ENCODE measurements around the gene OSM. TPM values are rescaled to one million over a fixed set of nuclear protein-coding genes. Genes with fewer than 3 reads are reported as not detected.

Gene OSM
- total RNA-seq, 4 donors from 2014 or later = 0.57 to 8.3 TPM; not detected in 2

DNA sequence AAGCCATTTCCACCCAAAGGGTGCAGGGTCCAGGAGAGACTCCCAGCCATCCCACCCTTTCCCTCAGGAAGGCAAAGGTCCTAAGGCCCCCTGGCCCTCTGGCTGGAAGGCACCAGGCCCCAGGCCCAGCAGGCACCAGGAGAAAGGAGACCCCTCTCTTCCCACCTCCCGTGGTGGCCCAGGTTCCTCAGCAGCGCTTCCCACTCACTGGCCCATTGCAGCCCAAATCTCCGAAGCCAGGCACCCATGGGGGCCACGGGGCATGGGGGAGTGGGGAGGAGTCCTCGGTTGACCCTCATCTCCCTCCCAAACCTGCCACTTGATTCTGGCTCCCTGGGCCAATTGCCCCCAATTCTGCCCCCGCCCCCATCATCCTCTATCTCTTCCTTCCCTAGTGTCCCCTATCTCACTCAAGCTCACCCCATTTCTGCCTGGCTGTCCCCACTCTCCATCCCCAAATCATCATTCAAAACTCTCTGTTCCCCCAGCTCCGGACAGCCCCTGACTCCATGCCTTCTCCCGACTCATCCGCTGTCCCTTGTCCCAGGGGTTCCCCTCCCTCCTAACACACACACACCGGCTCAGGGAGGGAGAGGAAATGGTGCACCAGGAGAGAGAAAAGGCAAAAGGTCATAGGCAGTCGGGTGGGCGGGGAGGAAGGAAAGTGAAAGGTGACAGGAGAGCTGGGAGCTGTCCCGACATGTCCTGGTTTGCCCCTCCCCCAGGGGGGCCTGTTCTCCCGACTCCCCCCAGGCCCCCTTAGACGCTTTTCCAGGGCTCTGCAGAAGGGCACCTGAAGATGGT is 21.3 kb downstream of the OSM start:
- H3K9me3 ChIP-seq = no peaks in the 10 kb centered on the region
- peaks cover 14 to 36% (median 33%) of the 10 kb centered on the region in 4 donors for H3K4me1 ChIP-seq
- H3K36me3 ChIP-seq = no peaks in the 10 kb centered on the region
- peak overlapping the region; percentile 52 to 63 (median 53) for H3K4me3 ChIP-seq
- intact Hi-C loops (cut with DNase I) = no loop called here
- DNase-seq (ENCODE audit: extremely low spot score) = no peak
- 66% methylated on average over 15 of the region's 15 CpGs for WGBS
- peak overlapping the region in 2 of 4 donors; percentile 23 to 41 for H3K27ac ChIP-seq (replicated peaks in 1 of 4)
- peaks cover 0 to 78% (median 10%) of the 10 kb centered on the region in 4 donors for H3K27me3 ChIP-seq
- no peak for TF ChIP-seq POLR2A (IDR thresholded peaks at IDR 0.05; ENCODE audit: low read depth)
- no peak for TF ChIP-seq EP300 (IDR thresholded peaks at IDR 0.05)
- TF ChIP-seq, protein P1, sequence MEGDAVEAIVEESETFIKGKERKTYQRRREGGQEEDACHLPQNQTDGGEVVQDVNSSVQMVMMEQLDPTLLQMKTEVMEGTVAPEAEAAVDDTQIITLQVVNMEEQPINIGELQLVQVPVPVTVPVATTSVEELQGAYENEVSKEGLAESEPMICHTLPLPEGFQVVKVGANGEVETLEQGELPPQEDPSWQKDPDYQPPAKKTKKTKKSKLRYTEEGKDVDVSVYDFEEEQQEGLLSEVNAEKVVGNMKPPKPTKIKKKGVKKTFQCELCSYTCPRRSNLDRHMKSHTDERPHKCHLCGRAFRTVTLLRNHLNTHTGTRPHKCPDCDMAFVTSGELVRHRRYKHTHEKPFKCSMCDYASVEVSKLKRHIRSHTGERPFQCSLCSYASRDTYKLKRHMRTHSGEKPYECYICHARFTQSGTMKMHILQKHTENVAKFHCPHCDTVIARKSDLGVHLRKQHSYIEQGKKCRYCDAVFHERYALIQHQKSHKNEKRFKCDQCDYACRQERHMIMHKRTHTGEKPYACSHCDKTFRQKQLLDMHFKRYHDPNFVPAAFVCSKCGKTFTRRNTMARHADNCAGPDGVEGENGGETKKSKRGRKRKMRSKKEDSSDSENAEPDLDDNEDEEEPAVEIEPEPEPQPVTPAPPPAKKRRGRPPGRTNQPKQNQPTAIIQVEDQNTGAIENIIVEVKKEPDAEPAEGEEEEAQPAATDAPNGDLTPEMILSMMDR (IDR thresholded peaks at IDR 0.05) = no peak
- TF ChIP-seq POLR2AphosphoS5 (IDR thresholded peaks at IDR 0.05) = no peak

DNA sequence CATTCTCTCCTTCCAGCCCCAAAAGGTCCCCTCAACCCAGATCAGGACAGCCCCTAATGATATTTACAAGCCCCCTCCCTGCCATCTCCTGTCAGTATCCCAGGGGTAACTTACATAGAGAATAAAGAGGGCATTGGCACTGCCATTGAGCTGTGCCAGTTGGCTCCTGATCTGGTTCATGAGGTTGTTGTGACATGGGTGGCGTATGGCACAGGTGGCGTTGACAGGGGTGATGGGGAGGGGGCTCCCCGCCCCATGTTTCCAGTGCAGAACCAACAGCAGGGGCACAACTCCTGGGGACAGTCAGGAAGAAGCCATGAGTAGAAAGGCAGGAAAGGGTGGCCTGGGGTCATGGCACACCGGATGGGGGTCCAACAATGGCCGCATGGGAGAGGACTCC is 22.0 kb downstream of the OSM start:
- 94% methylated on average over 5 of the region's 5 CpGs for WGBS
- TF ChIP-seq, protein P1 (IDR thresholded peaks at IDR 0.05) = no peak
- TF ChIP-seq EP300 (IDR thresholded peaks at IDR 0.05) (no peak), POLR2A (IDR thresholded peaks at IDR 0.05; ENCODE audit: low read depth) (no peak), POLR2AphosphoS5 (IDR thresholded peaks at IDR 0.05) (no peak)
- H3K27ac ChIP-seq (replicated peaks in 1 of 4) = no peak overlapping the region
- DNase-seq (ENCODE audit: extremely low spot score) = no peak
- intact Hi-C loops (cut with DNase I) = no loop called here
- no peak overlapping the region for H3K4me3 ChIP-seq
- H3K27me3 ChIP-seq = peaks cover 0 to 74% (median 10%) of the 10 kb centered on the region in 4 donors
- H3K4me1 ChIP-seq = peaks cover 14 to 36% (median 33%) of the 10 kb centered on the region in 4 donors
- no peaks in the 10 kb centered on the region for H3K36me3 ChIP-seq
- H3K9me3 ChIP-seq = no peaks in the 10 kb centered on the region

DNA sequence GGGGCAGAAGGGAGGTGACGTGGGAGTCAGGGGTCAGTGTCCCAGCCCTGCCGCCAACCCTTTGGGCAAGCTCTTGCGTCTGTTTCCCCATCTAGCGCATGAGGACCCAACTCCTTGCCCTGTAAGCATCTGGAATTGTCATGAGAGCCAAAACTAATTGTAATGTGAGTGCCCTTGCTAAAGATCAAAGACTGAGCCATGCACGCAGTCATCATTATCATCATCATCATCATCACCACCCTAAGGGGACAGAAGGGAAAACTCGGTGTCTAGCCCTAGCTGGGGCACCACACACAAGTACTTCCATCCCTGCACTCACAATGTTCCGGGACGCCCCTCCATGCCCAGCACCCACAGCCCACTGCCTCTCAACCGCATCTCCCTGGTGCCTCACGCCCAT is 22.6 kb downstream of the OSM start:
- H3K27ac ChIP-seq (replicated peaks in 1 of 4) = no peak overlapping the region
- no peaks in the 10 kb centered on the region for H3K9me3 ChIP-seq
- H3K4me3 ChIP-seq = no peak overlapping the region
- intact Hi-C loops (cut with DNase I) = no loop called here
- DNase-seq (ENCODE audit: extremely low spot score) = no peak
- peaks cover 0 to 68% (median 10%) of the 10 kb centered on the region in 4 donors for H3K27me3 ChIP-seq
- no peaks in the 10 kb centered on the region for H3K36me3 ChIP-seq
- 95% methylated on average over 10 of the region's 10 CpGs for WGBS
- TF ChIP-seq, protein P1 (IDR thresholded peaks at IDR 0.05) = no peak
- TF ChIP-seq EP300 (IDR thresholded peaks at IDR 0.05) (no peak), POLR2AphosphoS5 (IDR thresholded peaks at IDR 0.05) (no peak), POLR2A (IDR thresholded peaks at IDR 0.05; ENCODE audit: low read depth) (no peak)
- peaks cover 14 to 33% (median 29%) of the 10 kb centered on the region in 4 donors for H3K4me1 ChIP-seq

DNA sequence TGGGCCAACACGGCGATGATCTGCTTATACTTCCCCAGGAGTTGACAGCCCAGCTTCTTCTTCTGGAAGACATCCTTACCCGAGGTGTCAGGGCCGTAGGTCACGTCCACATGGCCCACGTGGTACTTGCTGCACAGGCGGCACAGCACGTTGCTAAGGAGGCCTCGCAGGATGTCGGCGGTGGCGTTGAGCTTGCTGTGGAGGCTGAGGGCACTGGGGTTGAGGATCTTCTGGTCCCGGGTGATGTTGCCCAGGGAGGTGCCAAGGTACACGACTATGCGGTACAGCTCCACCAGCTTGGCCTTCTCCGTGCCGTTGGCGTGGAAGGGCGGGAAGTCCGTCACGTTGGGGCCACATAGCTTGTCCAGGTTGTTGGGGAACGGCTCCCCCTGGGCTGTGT is 23.0 kb downstream of the OSM start:
- H3K27me3 ChIP-seq = peaks cover 0 to 64% (median 10%) of the 10 kb centered on the region in 4 donors
- TF ChIP-seq, protein P1 (IDR thresholded peaks at IDR 0.05) = no peak
- 97% methylated on average over 21 of the region's 22 CpGs for WGBS

More for the DNA sequence above, 23.0 kb downstream of the OSM start:
- Histone ChIP-seq H3K9me3 (no peaks in the 10 kb centered on the region), H3K36me3 (no peaks in the 10 kb centered on the region), H3K4me3 (no peak overlapping the region), H3K4me1 (peaks cover 14 to 29% (median 25%) of the 10 kb centered on the region in 4 donors), H3K27ac (replicated peaks in 1 of 4) (no peak overlapping the region)
- intact Hi-C loops (cut with DNase I) = no loop called here
- DNase-seq (ENCODE audit: extremely low spot score) = no peak
